Ishikawa (cell line): Measurements from ENCODE around the gene LTBP3.

Source experiments
- CEBPB ChIP-seq: IDR thresholded peaks from 2 replicates; pipeline ENCODE4 v1.6.1; 2012
- CREB1 ChIP-seq: IDR thresholded peaks from 2 replicates; pipeline ENCODE4 v1.6.1; 2012; ENCODE audit warnings: low read depth
- EGR1 ChIP-seq: IDR thresholded peaks from 2 replicates; pipeline ENCODE4 v1.6.1; 2012
- EP300 ChIP-seq: IDR thresholded peaks from 2 replicates; pipeline ENCODE4 v1.6.1; 2012; ENCODE audit warnings: borderline replicate concordance
- FOXM1 ChIP-seq: IDR thresholded peaks from 2 replicates; pipeline ENCODE4 v1.6.1; 2012; ENCODE audit warnings: low read depth, borderline replicate concordance
- MAX ChIP-seq: IDR thresholded peaks from 2 replicates; pipeline ENCODE4 v1.6.1; 2012
- NFIC ChIP-seq: IDR thresholded peaks from 2 replicates; pipeline ENCODE4 v1.6.1; 2012
- RAD21 ChIP-seq: IDR thresholded peaks from 2 replicates; pipeline ENCODE4 v1.6.1; 2012; ENCODE audit warnings: low read depth
- TAF1 ChIP-seq: IDR thresholded peaks from 2 replicates; pipeline ENCODE4 v1.6.1; 2012; ENCODE audit warnings: low read depth, mild to moderate bottlenecking
- TCF12 ChIP-seq: IDR thresholded peaks from 2 replicates; pipeline ENCODE4 v1.6.1; 2012; ENCODE audit warnings: low read depth
- TEAD4 ChIP-seq: IDR thresholded peaks from 2 replicates; pipeline ENCODE4 v1.6.1; 2012
- YY1 ChIP-seq: IDR thresholded peaks from 2 replicates; pipeline ENCODE4 v1.6.1; 2012; ENCODE audit warnings: low read depth
- ZBTB7A ChIP-seq: IDR thresholded peaks from 2 replicates; pipeline ENCODE4 v1.6.1; 2012; ENCODE audit warnings: low read depth
- TF ChIP-seq, protein P1 (sequence below): IDR thresholded peaks from 2 replicates; pipeline ENCODE4 v1.6.1; 2012
- TF ChIP-seq, protein P2 (sequence below): IDR thresholded peaks from 2 replicates; pipeline ENCODE4 v1.6.1; 2012; ENCODE audit warnings: low read depth, mild to moderate bottlenecking

The LTBP3 gene

GRCh38 chr11:65573391-65574079 is 15.4 kb upstream of the LTBP3 start:
- no peak for TF ChIP-seq EGR1
- TF ChIP-seq RAD21 = no peak
- TF ChIP-seq MAX = no peak
- no peak for TF ChIP-seq EP300
- TF ChIP-seq TAF1 = no peak
- no peak for TF ChIP-seq FOXM1
- TF ChIP-seq, protein P1, sequence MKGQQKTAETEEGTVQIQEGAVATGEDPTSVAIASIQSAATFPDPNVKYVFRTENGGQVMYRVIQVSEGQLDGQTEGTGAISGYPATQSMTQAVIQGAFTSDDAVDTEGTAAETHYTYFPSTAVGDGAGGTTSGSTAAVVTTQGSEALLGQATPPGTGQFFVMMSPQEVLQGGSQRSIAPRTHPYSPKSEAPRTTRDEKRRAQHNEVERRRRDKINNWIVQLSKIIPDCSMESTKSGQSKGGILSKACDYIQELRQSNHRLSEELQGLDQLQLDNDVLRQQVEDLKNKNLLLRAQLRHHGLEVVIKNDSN = no peak
- no peak for TF ChIP-seq NFIC
- no peak; the same call in none of the 2 replicates for TF ChIP-seq ZBTB7A
- no peak for TF ChIP-seq TEAD4
- TF ChIP-seq CEBPB = no peak
- TF ChIP-seq TCF12 = no peak
- no peak for TF ChIP-seq CREB1
- TF ChIP-seq YY1 = no peak
- TF ChIP-seq, protein P2, sequence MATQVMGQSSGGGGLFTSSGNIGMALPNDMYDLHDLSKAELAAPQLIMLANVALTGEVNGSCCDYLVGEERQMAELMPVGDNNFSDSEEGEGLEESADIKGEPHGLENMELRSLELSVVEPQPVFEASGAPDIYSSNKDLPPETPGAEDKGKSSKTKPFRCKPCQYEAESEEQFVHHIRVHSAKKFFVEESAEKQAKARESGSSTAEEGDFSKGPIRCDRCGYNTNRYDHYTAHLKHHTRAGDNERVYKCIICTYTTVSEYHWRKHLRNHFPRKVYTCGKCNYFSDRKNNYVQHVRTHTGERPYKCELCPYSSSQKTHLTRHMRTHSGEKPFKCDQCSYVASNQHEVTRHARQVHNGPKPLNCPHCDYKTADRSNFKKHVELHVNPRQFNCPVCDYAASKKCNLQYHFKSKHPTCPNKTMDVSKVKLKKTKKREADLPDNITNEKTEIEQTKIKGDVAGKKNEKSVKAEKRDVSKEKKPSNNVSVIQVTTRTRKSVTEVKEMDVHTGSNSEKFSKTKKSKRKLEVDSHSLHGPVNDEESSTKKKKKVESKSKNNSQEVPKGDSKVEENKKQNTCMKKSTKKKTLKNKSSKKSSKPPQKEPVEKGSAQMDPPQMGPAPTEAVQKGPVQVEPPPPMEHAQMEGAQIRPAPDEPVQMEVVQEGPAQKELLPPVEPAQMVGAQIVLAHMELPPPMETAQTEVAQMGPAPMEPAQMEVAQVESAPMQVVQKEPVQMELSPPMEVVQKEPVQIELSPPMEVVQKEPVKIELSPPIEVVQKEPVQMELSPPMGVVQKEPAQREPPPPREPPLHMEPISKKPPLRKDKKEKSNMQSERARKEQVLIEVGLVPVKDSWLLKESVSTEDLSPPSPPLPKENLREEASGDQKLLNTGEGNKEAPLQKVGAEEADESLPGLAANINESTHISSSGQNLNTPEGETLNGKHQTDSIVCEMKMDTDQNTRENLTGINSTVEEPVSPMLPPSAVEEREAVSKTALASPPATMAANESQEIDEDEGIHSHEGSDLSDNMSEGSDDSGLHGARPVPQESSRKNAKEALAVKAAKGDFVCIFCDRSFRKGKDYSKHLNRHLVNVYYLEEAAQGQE = no peak

- no peak for TF ChIP-seq YY1
- 0 out of 2 replicates have a peak, but pooled peaks have one; percentile 10 for TF ChIP-seq NFIC
- peak; percentile 19; the same call in 1 of the 2 replicates for TF ChIP-seq MAX
- TF ChIP-seq TEAD4 = no peak
Observed at GRCh38 chr11:65572356-65573051, 14.3 kb upstream of the LTBP3 start, which contains the start of gene FAM89B. Gene FAM89B (plus strand): TSS chr11:65572538. CDS start chr11:65572670, 132 bp downstream.

- TF ChIP-seq TAF1 (0 out of 2 replicates have a peak, but pooled peaks have one; percentile 17), MAX (no peak), EGR1 (no peak), CREB1 (no peak), TEAD4 (no peak), EP300 (no peak), YY1 (no peak), CEBPB (no peak), NFIC (no peak), TCF12 (no peak), RAD21 (peak; percentile 54), FOXM1 (no peak)
Observed at GRCh38 chr11:65571940-65572339, 13.8 kb upstream of the LTBP3 start.

DNA sequence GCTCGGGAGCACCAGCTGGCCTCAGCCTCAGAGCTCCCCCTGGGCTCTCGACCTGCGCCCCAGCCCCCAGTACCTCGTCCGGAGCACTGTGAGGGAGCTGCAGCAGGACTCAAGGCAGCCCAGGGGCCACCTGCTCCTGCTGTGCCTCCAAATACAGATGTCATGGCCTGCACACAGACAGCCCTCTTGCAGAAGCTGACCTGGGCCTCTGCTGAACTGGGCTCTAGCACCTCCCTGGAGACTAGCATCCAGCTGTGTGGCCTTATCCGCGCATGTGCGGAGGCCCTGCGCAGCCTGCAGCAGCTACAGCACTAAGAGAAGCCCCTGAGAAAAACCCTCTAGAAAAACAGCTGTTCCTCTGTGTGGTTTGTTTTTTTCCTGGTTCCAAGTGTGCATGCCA is 13.3 kb upstream of the LTBP3 start:
- TF ChIP-seq, protein P2 = no peak
- TF ChIP-seq FOXM1 (no peak), NFIC (no peak), TCF12 (no peak), EGR1 (no peak), MAX (no peak), CREB1 (no peak), CEBPB (no peak)
- TF ChIP-seq, protein P1 = no peak
